ENCODE results near the gene FNDC3A.

DNA sequence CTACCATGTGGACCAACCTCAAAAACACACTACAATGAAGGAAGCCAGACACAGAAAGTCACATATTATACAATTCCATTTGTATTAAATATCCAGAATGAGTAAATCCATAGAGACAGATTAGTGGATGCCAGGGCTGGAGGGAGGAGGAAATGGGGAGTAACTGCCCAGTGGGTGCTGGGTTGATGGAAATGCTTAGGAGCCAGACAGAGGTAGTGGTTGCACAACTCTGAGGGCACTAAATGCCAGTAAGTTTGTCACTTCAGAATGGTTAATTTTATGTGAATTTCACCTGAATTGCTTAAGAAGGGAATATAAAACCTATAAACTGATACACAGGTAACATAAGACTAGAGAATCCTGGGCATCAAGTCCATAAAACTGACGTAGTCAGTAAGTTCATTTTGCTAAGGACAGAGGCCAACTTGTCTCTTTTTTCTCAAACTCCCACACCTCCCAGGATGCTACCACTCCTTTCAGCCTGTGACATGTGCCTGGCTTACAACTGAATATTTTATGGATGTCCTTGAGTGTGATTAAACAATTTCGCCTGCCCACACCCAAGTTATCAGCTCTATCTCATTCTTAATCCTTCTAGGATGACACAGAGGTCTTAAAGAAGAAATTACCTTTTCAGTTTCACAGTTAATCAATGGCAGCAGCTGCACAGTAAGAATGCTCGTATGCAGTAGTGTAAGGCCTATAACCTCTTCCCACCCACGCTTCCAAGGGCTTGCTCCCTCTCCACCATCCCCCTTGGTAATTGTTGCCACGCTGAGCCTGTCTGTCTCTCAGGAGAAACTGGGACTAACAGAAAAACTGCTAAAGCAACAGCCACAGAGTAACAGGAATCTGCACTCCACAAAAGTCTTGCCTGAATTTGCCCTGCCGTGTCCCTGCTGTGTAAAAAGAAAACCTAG is 238.5 kb downstream of the FNDC3A start:
- TF ChIP-seq, protein P1, sequence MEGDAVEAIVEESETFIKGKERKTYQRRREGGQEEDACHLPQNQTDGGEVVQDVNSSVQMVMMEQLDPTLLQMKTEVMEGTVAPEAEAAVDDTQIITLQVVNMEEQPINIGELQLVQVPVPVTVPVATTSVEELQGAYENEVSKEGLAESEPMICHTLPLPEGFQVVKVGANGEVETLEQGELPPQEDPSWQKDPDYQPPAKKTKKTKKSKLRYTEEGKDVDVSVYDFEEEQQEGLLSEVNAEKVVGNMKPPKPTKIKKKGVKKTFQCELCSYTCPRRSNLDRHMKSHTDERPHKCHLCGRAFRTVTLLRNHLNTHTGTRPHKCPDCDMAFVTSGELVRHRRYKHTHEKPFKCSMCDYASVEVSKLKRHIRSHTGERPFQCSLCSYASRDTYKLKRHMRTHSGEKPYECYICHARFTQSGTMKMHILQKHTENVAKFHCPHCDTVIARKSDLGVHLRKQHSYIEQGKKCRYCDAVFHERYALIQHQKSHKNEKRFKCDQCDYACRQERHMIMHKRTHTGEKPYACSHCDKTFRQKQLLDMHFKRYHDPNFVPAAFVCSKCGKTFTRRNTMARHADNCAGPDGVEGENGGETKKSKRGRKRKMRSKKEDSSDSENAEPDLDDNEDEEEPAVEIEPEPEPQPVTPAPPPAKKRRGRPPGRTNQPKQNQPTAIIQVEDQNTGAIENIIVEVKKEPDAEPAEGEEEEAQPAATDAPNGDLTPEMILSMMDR (IDR thresholded peaks at IDR 0.05) = no peak
- TF ChIP-seq POLR2A (IDR thresholded peaks at IDR 0.05) = no peak

Data from thyroid gland (tissue), 4 donors.